Neural cell (in vitro differentiated cells): ENCODE data around the gene GARIN5A.

Experiments used
- EP300 ChIP-seq: fragments of 450-650 bp; conservative IDR thresholded peaks from 2 replicates; pipeline ENCODE4 v1.6.1; 2014; ENCODE audit warnings: antibody characterized with exemption, mild to moderate bottlenecking, moderate library complexity; ENCODE audit not compliant: poor library complexity, severe bottlenecking
- EZH2 ChIP-seq: fragments of 200-600, 300-800 bp; shearing (Covaris generic), sonication (generic); IDR thresholded peaks from 2 replicates; pipeline ENCODE4 v1.6.1; 2014; ENCODE audit warnings: antibody characterized with exemption, low read length, borderline replicate concordance, mild to moderate bottlenecking; ENCODE audit not compliant: insufficient read depth, poor library complexity, severe bottlenecking
- POLR2AphosphoS5 ChIP-seq: IDR thresholded peaks from 2 replicates; pipeline ENCODE4 v1.6.1; 2012
- TF ChIP-seq, protein P1 (sequence below): fragments of 450-650 bp; IDR thresholded peaks from 2 replicates; pipeline ENCODE4 v1.5.1; 2014; ENCODE audit warnings: antibody characterized with exemption, mild to moderate bottlenecking, moderate library complexity; ENCODE audit not compliant: poor library complexity, severe bottlenecking

DNA sequence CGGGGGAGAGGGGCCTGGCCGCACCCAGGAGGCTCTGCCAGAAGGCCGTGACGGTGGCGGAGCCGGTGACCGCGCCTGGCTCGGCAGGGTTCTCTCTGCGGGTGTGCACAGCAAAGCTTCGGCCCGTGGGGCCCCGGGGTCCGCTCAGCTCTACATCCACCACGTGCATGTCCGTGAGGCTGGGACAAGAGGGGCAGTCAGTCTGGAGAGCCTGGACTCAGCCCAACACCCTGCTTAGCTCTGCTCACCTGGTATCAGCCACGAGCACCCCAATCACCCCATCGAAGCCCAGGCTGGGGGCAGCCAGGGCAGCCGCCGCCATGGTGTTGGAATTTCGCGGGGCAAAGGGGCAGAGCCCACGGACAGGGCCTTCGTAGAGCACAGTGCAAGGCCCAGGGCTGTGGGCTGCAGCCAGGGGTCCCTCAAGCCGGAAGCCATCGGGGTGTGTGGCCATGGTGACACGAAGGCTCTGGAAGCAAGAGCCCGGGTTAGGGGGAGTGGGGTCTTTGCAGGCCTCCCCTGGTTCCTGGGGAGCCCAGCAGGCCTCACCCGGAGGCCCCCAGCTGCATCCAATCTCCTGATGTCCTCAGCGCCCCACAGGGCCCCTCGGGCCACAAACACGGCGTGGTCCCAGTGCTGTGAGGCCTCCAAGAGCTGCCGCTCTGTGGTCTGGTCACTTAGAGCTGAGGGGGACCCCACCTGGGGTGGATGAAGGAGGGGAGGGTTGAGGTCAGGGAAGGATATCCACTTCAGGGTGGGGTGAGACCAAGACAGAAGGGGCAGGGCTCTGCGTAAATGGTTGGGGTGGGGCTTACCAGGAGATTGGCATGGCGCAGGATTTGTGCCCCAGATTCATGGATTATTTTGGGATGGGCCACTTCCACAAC lies 35.7 kb upstream of the GARIN5A start:
- TF ChIP-seq, protein P1, sequence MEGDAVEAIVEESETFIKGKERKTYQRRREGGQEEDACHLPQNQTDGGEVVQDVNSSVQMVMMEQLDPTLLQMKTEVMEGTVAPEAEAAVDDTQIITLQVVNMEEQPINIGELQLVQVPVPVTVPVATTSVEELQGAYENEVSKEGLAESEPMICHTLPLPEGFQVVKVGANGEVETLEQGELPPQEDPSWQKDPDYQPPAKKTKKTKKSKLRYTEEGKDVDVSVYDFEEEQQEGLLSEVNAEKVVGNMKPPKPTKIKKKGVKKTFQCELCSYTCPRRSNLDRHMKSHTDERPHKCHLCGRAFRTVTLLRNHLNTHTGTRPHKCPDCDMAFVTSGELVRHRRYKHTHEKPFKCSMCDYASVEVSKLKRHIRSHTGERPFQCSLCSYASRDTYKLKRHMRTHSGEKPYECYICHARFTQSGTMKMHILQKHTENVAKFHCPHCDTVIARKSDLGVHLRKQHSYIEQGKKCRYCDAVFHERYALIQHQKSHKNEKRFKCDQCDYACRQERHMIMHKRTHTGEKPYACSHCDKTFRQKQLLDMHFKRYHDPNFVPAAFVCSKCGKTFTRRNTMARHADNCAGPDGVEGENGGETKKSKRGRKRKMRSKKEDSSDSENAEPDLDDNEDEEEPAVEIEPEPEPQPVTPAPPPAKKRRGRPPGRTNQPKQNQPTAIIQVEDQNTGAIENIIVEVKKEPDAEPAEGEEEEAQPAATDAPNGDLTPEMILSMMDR: no peak
- TF ChIP-seq EZH2 (no peak), POLR2AphosphoS5 (no peak), EP300 (no peak)
